GM23248 (cell line): ENCODE results near the gene SEPTIN14. TPM values are rescaled to one million over a fixed set of nuclear protein-coding genes. Genes with fewer than 3 reads are reported as not detected.

Experiments
- DNase-seq: peaks from one replicate; pipeline ENCODE4 v3.0.0-alpha.2; 2015
- H2AFZ ChIP-seq: fragments of 200-600 bp; sonication (generic); 2 replicates; pipeline ENCODE4 v1.6.1; 2016; ENCODE audit warnings: antibody characterized with exemption
- H3F3A ChIP-seq: fragments of 200-600 bp; sonication (generic); 2 replicates; pipeline ENCODE4 v1.6.1; 2016; ENCODE audit warnings: mild to moderate bottlenecking, antibody characterized with exemption, mixed run types; ENCODE audit not compliant: insufficient read depth
- H3K27ac ChIP-seq: fragments of 200-600 bp; sonication (generic); 2 replicates; pipeline ENCODE4 v1.5.1; 2016; ENCODE audit warnings: mild to moderate bottlenecking
- H3K27me3 ChIP-seq: fragments of 200-600 bp; sonication (generic); replicated peaks from 2 replicates; pipeline ENCODE4 v1.6.1; 2016; ENCODE audit warnings: mild to moderate bottlenecking; ENCODE audit not compliant: insufficient read depth
- H3K36me3 ChIP-seq: fragments of 200-600 bp; sonication (generic); 2 replicates; pipeline ENCODE4 v1.6.1; 2016; ENCODE audit warnings: low read depth, mild to moderate bottlenecking
- H3K4me1 ChIP-seq: fragments of 200-600 bp; sonication (generic); 2 replicates; pipeline ENCODE4 v1.6.1; 2016; ENCODE audit warnings: mild to moderate bottlenecking; ENCODE audit not compliant: insufficient read depth
- H3K4me2 ChIP-seq: fragments of 200-600 bp; sonication (generic); one replicate; pipeline ENCODE4 v1.6.1; 2016; ENCODE audit warnings: mild to moderate bottlenecking; ENCODE audit not compliant: unreplicated experiment
- H3K4me3 ChIP-seq: fragments of 200-600 bp; sonication (generic); 2 replicates; pipeline ENCODE4 v1.5.1; 2016; ENCODE audit warnings: mild to moderate bottlenecking
- H3K79me2 ChIP-seq: fragments of 200-600 bp; sonication (generic); 2 replicates; pipeline ENCODE4 v1.6.1; 2016; ENCODE audit warnings: mild to moderate bottlenecking; ENCODE audit not compliant: insufficient read depth
- H3K9ac ChIP-seq: fragments of 200-600 bp; sonication (generic); 2 replicates; pipeline ENCODE4 v1.6.1; 2016; ENCODE audit warnings: mild to moderate bottlenecking
- H3K9me2 ChIP-seq: fragments of 200-600 bp; sonication (generic); 2 replicates; pipeline ENCODE4 v1.6.1; 2016; ENCODE audit warnings: mixed run types, mild to moderate bottlenecking, moderate library complexity; ENCODE audit not compliant: insufficient read depth
- H3K9me3 ChIP-seq: fragments of 200-600 bp; sonication (generic); one replicate; pipeline ENCODE4 v1.6.1; 2017; ENCODE audit warnings: low read depth
- H4K20me1 ChIP-seq: fragments of 200-600 bp; sonication (generic); 2 replicates; pipeline ENCODE4 v1.6.0; 2016; ENCODE audit not compliant: insufficient read depth
- EZH2 ChIP-seq: fragments of 200-600 bp; sonication (generic); IDR thresholded peaks from 2 replicates; pipeline ENCODE4 v1.6.1; 2018; ENCODE audit warnings: antibody characterized with exemption, mild to moderate bottlenecking; ENCODE audit not compliant: insufficient read depth, poor library complexity, severe bottlenecking
- EZH2phosphoT487 ChIP-seq: fragments of 200-600 bp; sonication (generic); IDR thresholded peaks from 2 replicates; pipeline ENCODE4 v1.6.1; 2018; ENCODE audit warnings: antibody characterized with exemption, moderate library complexity, mild to moderate bottlenecking, low read depth; ENCODE audit not compliant: insufficient read depth
- WGBS, 2 experiments: methylation state at CpG; one replicate each; pipeline ENCODE4 v1.1.6; 2015 to 2017; ENCODE audit warnings: low lambda C conversion rate in 2 of 2, low coverage in 1 of 2; ENCODE audit errors: missing lambda C conversion rate in 2 of 2; 5-methylcytosine and 5-hydroxymethylcytosine counted together
- in situ Hi-C: fragments of 300-500 bp; cut with MboI; formaldehyde crosslinking; loops from 2 replicates; pipeline ENCODE4 v1.15.0; 2020
- polyA plus RNA-seq: library from polyadenylated mRNA; unstranded; fragments of >200 nt; fragmentation: Nextera tagmentation; extraction: Ambion mirVana; gene quantifications from 2 replicates; pipeline ENCODE4 v1.2.1, GENCODE V29; 2016
- total RNA-seq: library from RNA; depleted of rRNA; stranded (reverse); fragments of >200 nt; shearing (Covaris generic); gene quantifications from 2 replicates; pipeline ENCODE4 v1.2.3, GENCODE V29; 2014

Gene SEPTIN14
- total and polyA plus RNA-seq, 2 experiments from 2014 or later = not detected

GRCh38 chr7:55778631-55779030 lies 83.9 kb downstream of the SEPTIN14 start:
- Histone ChIP-seq H3K9me3 (no peaks in the 10 kb centered on the region), H3K4me2 (no peak overlapping the region), H3F3A (no peaks in the 10 kb centered on the region), H3K4me3 (no peak overlapping the region), H3K27me3 (no peaks in the 10 kb centered on the region), H3K79me2 (no peaks in the 10 kb centered on the region), H4K20me1 (no peaks in the 10 kb centered on the region), H3K4me1 (no peaks in the 10 kb centered on the region), H3K9me2 (no peaks in the 10 kb centered on the region), H3K9ac (no peak overlapping the region), H3K27ac (no peak overlapping the region), H3K36me3 (no peaks in the 10 kb centered on the region), H2AFZ (no peak overlapping the region)
- no peak for TF ChIP-seq EZH2
- TF ChIP-seq EZH2phosphoT487 = no peak
- WGBS, 2 experiments = 0 to 5% methylated on average over 2 of the region's 2 CpGs
- no peak for DNase-seq
- in situ Hi-C loops = no loop called here

GRCh38 chr7:55776196-55776595 lies 86.4 kb downstream of the SEPTIN14 start:
- Histone ChIP-seq H3K9me2 (no peaks in the 10 kb centered on the region), H3F3A (no peaks in the 10 kb centered on the region), H3K9ac (no peak overlapping the region), H3K4me2 (no peak overlapping the region), H3K4me3 (no peak overlapping the region), H3K36me3 (no peaks in the 10 kb centered on the region), H3K9me3 (no peaks in the 10 kb centered on the region), H3K27ac (no peak overlapping the region), H4K20me1 (no peaks in the 10 kb centered on the region), H2AFZ (no peak overlapping the region), H3K4me1 (no peaks in the 10 kb centered on the region), H3K27me3 (no peaks in the 10 kb centered on the region), H3K79me2 (no peaks in the 10 kb centered on the region)
- in situ Hi-C loops = no loop called here
- no peak for DNase-seq
- 49 to 61% methylated on average over 8 of the region's 8 CpGs for WGBS, 2 experiments
- TF ChIP-seq EZH2phosphoT487 (no peak), EZH2 (no peak)

- Histone ChIP-seq H2AFZ (no peak overlapping the region), H3K9me2 (no peaks in the 10 kb centered on the region), H3K9ac (no peak overlapping the region), H4K20me1 (no peaks in the 10 kb centered on the region), H3K27me3 (no peaks in the 10 kb centered on the region), H3F3A (no peaks in the 10 kb centered on the region), H3K9me3 (no peaks in the 10 kb centered on the region), H3K4me3 (no peak overlapping the region), H3K79me2 (no peaks in the 10 kb centered on the region), H3K36me3 (no peaks in the 10 kb centered on the region), H3K4me1 (no peaks in the 10 kb centered on the region), H3K27ac (no peak overlapping the region), H3K4me2 (no peak overlapping the region)
- in situ Hi-C loops = no loop called here
- no peak for TF ChIP-seq EZH2
- TF ChIP-seq EZH2phosphoT487 = no peak
- no peak for DNase-seq
- 45 to 68% methylated on average over 5 to 11 of the region's 11 CpGs for whole genome bisulfite sequencing, 2 experiments
These were observed 87.5 kb downstream of the SEPTIN14 start for GRCh38 chr7:55775051-55775420.

- TF ChIP-seq EZH2 (no peak), EZH2phosphoT487 (no peak)
- H3K27me3 ChIP-seq = no peaks in the 10 kb centered on the region
- no peak overlapping the region for H3K4me2 ChIP-seq
- no peaks in the 10 kb centered on the region for H3K4me1 ChIP-seq
- H3K9me3 ChIP-seq = no peaks in the 10 kb centered on the region
- no peak overlapping the region for H3K27ac ChIP-seq
- H3F3A ChIP-seq = no peaks in the 10 kb centered on the region
- no peaks in the 10 kb centered on the region for H3K36me3 ChIP-seq
- 57 to 58% methylated on average over 14 of the region's 14 CpGs for WGBS, 2 experiments
- H3K79me2 ChIP-seq = no peaks in the 10 kb centered on the region
- in situ Hi-C loops = no loop called here
- no peak overlapping the region for H2AFZ ChIP-seq
- H3K4me3 ChIP-seq = no peak overlapping the region
- no peaks in the 10 kb centered on the region for H3K9me2 ChIP-seq
- no peak overlapping the region for H3K9ac ChIP-seq
- DNase-seq = no peak
- no peaks in the 10 kb centered on the region for H4K20me1 ChIP-seq
These were observed 88.1 kb downstream of the SEPTIN14 start for GRCh38 chr7:55774327-55775050.
